CD14-positive monocyte (primary cell): Measurements from ENCODE around the gene GBX2. TPM values are rescaled to one million over a fixed set of nuclear protein-coding genes. Genes with fewer than 3 reads are reported as not detected.

Experiments used
- DNase-seq, 3 donors: peaks; one replicate each; pipeline ENCODE4 v3.0.0-alpha.2; 2011 to 2022
- H2AFZ ChIP-seq: 2 replicates; pipeline ENCODE4 v1.6.0; 2012; ENCODE audit warnings: mild to moderate bottlenecking, low read depth, low read length, inconsistent platforms; ENCODE audit not compliant: insufficient read depth, poor library complexity, severe bottlenecking
- H3K27ac ChIP-seq, 2 donors: 1 replicate in 1 of 2; 2 replicates in 1 of 2; pipeline ENCODE4 v1.5.1; 2012 to 2013; ENCODE audit warnings: low read length in 2 of 2, control low read depth in 1 of 2, inconsistent platforms in 1 of 2, low read depth in 1 of 2, mild to moderate bottlenecking in 1 of 2
- H3K27me3 ChIP-seq, 2 donors: one replicate each; pipeline versions ENCODE4 v1.6.0 to v1.6.1; 2011 to 2013; ENCODE audit warnings: low read length in 2 of 2; ENCODE audit not compliant: control insufficient read depth in 2 of 2, insufficient read depth in 2 of 2
- H3K36me3 ChIP-seq, 2 donors: replicated peaks in 1 of 2; 1 replicate in 1 of 2; 2 replicates in 1 of 2; pipeline versions ENCODE4 v1.5.1 to v1.6.1; 2012 to 2013; ENCODE audit warnings: low read length in 2 of 2, control low read depth in 1 of 2, inconsistent platforms in 1 of 2, mild to moderate bottlenecking in 1 of 2; ENCODE audit not compliant: insufficient read depth in 2 of 2, control insufficient read depth in 1 of 2
- H3K4me1 ChIP-seq, 2 donors: 1 replicate in 1 of 2; 2 replicates in 1 of 2; pipeline versions ENCODE4 v1.5.1 to v1.6.1; 2012 to 2013; ENCODE audit warnings: low read length in 2 of 2, control low read depth in 1 of 2, inconsistent platforms in 1 of 2, mild to moderate bottlenecking in 1 of 2, moderate library complexity in 1 of 2; ENCODE audit not compliant: insufficient read depth in 2 of 2, control insufficient read depth in 1 of 2
- H3K4me2 ChIP-seq: replicated peaks from 2 replicates; pipeline ENCODE3; 2012; ENCODE audit warnings: low read length, moderate library complexity, mild to moderate bottlenecking; ENCODE audit not compliant: poor library complexity, severe bottlenecking; ENCODE audit errors: extremely low read depth
- H3K4me3 ChIP-seq, 3 experiments: fragments of 200-600 bp in 1 of 3; sonication (generic) in 1 of 3; replicated peaks in 1 of 3; 1 replicate in 2 of 3; 2 replicates in 1 of 3; pipeline ENCODE4 v1.5.1; 2011 to 2013; ENCODE audit warnings: low read length in 3 of 3, mild to moderate bottlenecking in 3 of 3, control low read depth in 2 of 3, low read depth in 2 of 3, inconsistent platforms in 1 of 3, moderate library complexity in 1 of 3
- H3K79me2 ChIP-seq: 2 replicates; pipeline ENCODE4 v1.6.0; 2012; ENCODE audit warnings: mild to moderate bottlenecking, control low read depth, inconsistent platforms, low read length, moderate library complexity; ENCODE audit not compliant: insufficient read depth
- H3K9ac ChIP-seq: 2 replicates; pipeline ENCODE4 v1.6.0; 2017; ENCODE audit warnings: low read length, mild to moderate bottlenecking; ENCODE audit not compliant: insufficient read depth, poor library complexity, severe bottlenecking
- H3K9me3 ChIP-seq, 2 donors: replicated peaks in 1 of 2; 1 replicate in 1 of 2; 2 replicates in 1 of 2; pipeline versions ENCODE4 v1.5.1 to v1.6.1; 2012 to 2013; ENCODE audit warnings: low read length in 2 of 2, control low read depth in 1 of 2; ENCODE audit not compliant: control insufficient read depth in 1 of 2, insufficient read depth in 1 of 2
- H4K20me1 ChIP-seq: 2 replicates; pipeline ENCODE4 v1.6.0; 2012; ENCODE audit warnings: mild to moderate bottlenecking, low read length, control low read depth, moderate library complexity; ENCODE audit not compliant: insufficient read depth
- H3K27ac Mint-ChIP-seq, 7 donors: one replicate each; pipeline ENCODE4 v1.8.0; 2020; ENCODE audit warnings: mild to moderate bottlenecking in 7 of 7, mixed read lengths in 7 of 7, moderate library complexity in 6 of 7, inconsistent platforms in 2 of 7
- H3K27me3 Mint-ChIP-seq, 3 donors: one replicate each; pipeline ENCODE4 v1.8.0; 2021 to 2022; ENCODE audit warnings: low read depth in 3 of 3, mild to moderate bottlenecking in 3 of 3, mixed read lengths in 3 of 3, moderate library complexity in 3 of 3, inconsistent platforms in 1 of 3
- H3K36me3 Mint-ChIP-seq, 2 donors: one replicate each; pipeline ENCODE4 v1.8.0; 2020; ENCODE audit warnings: mixed read lengths in 2 of 2, inconsistent platforms in 1 of 2, mild to moderate bottlenecking in 1 of 2
- H3K4me1 Mint-ChIP-seq: one replicate; pipeline ENCODE4 v1.8.0; 2020; ENCODE audit warnings: mild to moderate bottlenecking, mixed read lengths
- H3K4me3 Mint-ChIP-seq, 2 donors: one replicate each; pipeline ENCODE4 v1.8.0; 2020; ENCODE audit warnings: mild to moderate bottlenecking in 2 of 2, mixed read lengths in 2 of 2, moderate library complexity in 1 of 2
- H3K9me3 Mint-ChIP-seq, 7 donors: one replicate each; pipeline ENCODE4 v1.8.0; 2020 to 2022; ENCODE audit warnings: mixed read lengths in 7 of 7, mild to moderate bottlenecking in 6 of 7, moderate library complexity in 6 of 7, inconsistent platforms in 2 of 7
- WGBS: methylation state at CpG from one replicate; pipeline ENCODE4 v1.1.5; 2013; ENCODE audit warnings: missing lambda C conversion rate; ENCODE audit not compliant: insufficient coverage; 5-methylcytosine and 5-hydroxymethylcytosine counted together
- intact Hi-C, 2 donors: fragments of 100-400 bp; cut with micrococcal nuclease; formaldehyde crosslinking; loops; one replicate each; pipeline versions ENCODE4 v1.15.0 to v1.15.1; 2023
- polyA plus RNA-seq, 3 donors: library from polyadenylated mRNA; depleted of rRNA in 1 of 3; unstranded in 2 of 3; stranded (reverse) in 1 of 3; fragments of 300-500 nt in 2 of 3; fragments of >200 nt in 1 of 3; fragmentation: Illumina TruSeq in 2 of 3; gene quantifications; 1 replicate in 2 of 3; 2 replicates in 1 of 3; pipeline ENCODE4 v1.2.3, GENCODE V29; 2012 to 2021
- TF ChIP-seq, protein P1 (sequence below): fragments of 200-600 bp; IDR thresholded peaks from one replicate; pipeline ENCODE4 v1.8.0; 2022; ENCODE audit warnings: antibody characterized with exemption, mild to moderate bottlenecking

The GBX2 gene
- polyA plus RNA-seq, 3 donors, result not detected

DNA sequence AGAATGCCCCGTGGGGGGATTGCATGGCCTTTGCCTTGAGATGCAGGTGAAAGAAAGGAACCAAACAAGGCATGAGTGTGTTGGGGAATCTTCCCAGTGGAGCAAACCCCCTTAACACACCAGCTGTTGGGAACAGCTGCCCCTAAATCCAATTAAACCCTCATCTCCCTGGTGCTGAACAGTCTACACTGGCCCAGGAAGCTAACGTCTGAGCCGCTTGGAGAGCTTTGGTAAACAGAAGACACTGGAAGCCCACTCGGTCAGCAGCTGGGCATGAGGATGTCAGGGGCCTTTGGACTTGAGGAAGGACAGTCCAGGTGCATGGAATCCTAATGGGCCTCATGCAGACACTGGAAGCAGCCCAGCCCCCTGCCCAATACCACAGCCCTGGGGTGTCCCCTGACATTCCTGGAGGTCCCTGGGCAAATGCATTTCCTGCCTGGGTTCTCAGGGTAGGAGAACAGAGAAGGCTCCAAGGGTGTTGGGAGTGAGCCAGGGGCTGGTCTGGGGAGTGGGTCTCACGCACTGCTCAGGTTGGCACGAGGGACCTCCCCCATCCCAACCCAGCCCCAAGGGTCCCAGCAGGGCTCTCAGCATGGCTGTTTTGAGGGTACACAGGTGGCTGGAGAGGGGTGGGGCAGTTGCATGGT, 37.7 kb downstream of the GBX2 start:
- no peaks in the 10 kb centered on the region for H3K4me1 ChIP-seq
- intact Hi-C loops, result no loop called here
- Mint-ChIP-seq H3K4me1 (no peaks in the 10 kb centered on the region), H3K36me3 (no peaks in the 10 kb centered on the region), H3K27ac (no peak overlapping the region), H3K4me3 (no peak overlapping the region), H3K27me3 (peaks cover 0 to 4% (median 2%) of the 10 kb centered on the region in 3 donors), H3K9me3 (peaks cover 0 to 3% (median 0%) of the 10 kb centered on the region in 7 donors)
- no peaks in the 10 kb centered on the region for H3K9me3 ChIP-seq
- WGBS, result 100% methylated on average over 3 of the region's 6 CpGs
- no peak overlapping the region for H3K27ac ChIP-seq
- no peak overlapping the region for H3K9ac ChIP-seq
- no peak overlapping the region for H2AFZ ChIP-seq
- H3K79me2 ChIP-seq, result no peaks in the 10 kb centered on the region
- H3K27me3 ChIP-seq, result no peaks in the 10 kb centered on the region
- H3K36me3 ChIP-seq, result no peaks in the 10 kb centered on the region
- DNase-seq, result no peak
- no peak overlapping the region for H3K4me3 ChIP-seq
- H4K20me1 ChIP-seq, result no peaks in the 10 kb centered on the region
- H3K4me2 ChIP-seq, result no peak overlapping the region
- TF ChIP-seq, protein P1, sequence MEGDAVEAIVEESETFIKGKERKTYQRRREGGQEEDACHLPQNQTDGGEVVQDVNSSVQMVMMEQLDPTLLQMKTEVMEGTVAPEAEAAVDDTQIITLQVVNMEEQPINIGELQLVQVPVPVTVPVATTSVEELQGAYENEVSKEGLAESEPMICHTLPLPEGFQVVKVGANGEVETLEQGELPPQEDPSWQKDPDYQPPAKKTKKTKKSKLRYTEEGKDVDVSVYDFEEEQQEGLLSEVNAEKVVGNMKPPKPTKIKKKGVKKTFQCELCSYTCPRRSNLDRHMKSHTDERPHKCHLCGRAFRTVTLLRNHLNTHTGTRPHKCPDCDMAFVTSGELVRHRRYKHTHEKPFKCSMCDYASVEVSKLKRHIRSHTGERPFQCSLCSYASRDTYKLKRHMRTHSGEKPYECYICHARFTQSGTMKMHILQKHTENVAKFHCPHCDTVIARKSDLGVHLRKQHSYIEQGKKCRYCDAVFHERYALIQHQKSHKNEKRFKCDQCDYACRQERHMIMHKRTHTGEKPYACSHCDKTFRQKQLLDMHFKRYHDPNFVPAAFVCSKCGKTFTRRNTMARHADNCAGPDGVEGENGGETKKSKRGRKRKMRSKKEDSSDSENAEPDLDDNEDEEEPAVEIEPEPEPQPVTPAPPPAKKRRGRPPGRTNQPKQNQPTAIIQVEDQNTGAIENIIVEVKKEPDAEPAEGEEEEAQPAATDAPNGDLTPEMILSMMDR, result no peak

DNA sequence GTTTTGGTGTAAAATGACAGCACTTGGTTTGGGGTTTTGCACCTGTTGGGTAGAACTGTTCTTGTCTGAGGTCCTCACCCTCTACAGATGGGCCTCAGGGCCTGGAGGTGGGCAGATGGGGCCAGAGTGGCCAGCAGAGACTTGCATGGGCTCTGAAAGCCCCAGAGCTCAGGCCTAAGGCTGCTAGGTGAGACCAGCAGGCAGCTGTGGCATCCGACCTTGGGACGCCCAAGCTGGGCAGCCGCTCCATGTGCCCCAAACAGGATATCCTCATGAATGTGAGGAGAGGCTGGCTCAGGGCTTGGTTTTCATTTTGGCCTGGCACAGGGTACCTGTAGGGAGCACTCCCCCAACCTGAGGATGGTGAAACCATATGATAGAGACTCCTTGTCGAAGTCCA, 38.3 kb downstream of the GBX2 start:
- no peak overlapping the region for H2AFZ ChIP-seq
- peaks cover 0 to 3% (median 0%) of the 10 kb centered on the region in 7 donors for H3K9me3 Mint-ChIP-seq
- H3K4me1 Mint-ChIP-seq, result no peaks in the 10 kb centered on the region
- TF ChIP-seq, protein P1, result no peak
- no peak overlapping the region for H3K27ac Mint-ChIP-seq
- no peaks in the 10 kb centered on the region for H3K9me3 ChIP-seq
- H3K36me3 ChIP-seq, result no peaks in the 10 kb centered on the region
- WGBS, result 94% methylated on average over 3 of the region's 4 CpGs
- no peak for DNase-seq
- H3K4me1 ChIP-seq, result no peaks in the 10 kb centered on the region
- H3K9ac ChIP-seq, result no peak overlapping the region
- H3K27ac ChIP-seq, result no peak overlapping the region
- peaks cover 0 to 4% (median 2%) of the 10 kb centered on the region in 3 donors for H3K27me3 Mint-ChIP-seq
- no peak overlapping the region for H3K4me3 Mint-ChIP-seq
- H3K27me3 ChIP-seq, result no peaks in the 10 kb centered on the region
- no peaks in the 10 kb centered on the region for H3K36me3 Mint-ChIP-seq
- no peak overlapping the region for H3K4me3 ChIP-seq
- H3K4me2 ChIP-seq, result no peak overlapping the region
- no peaks in the 10 kb centered on the region for H4K20me1 ChIP-seq
- no peaks in the 10 kb centered on the region for H3K79me2 ChIP-seq
- intact Hi-C loops, result no loop called here
